Liver (tissue), 9 donors: ENCODE measurements around the gene MIP. TPM values are rescaled to one million over a fixed set of nuclear protein-coding genes. Genes with fewer than 3 reads are reported as not detected.

Experiments used
- DNase-seq: peaks from one replicate; pipeline ENCODE4 v3.0.0-alpha.2; 2017; ENCODE audit warnings: low spot score
- H3K27ac ChIP-seq, 2 donors: one replicate each; pipeline ENCODE4 v1.7.0; 2013; ENCODE audit warnings: inconsistent platforms in 2 of 2, low read length in 2 of 2, control low read depth in 1 of 2, low read depth in 1 of 2, mild to moderate bottlenecking in 1 of 2
- H3K27me3 ChIP-seq, 4 donors: one replicate each; pipeline versions ENCODE4 v1.6.1 to v1.7.0; 2013; ENCODE audit warnings: low read length in 3 of 4, inconsistent platforms in 1 of 4, mild to moderate bottlenecking in 1 of 4, moderate library complexity in 1 of 4; ENCODE audit not compliant: control insufficient read depth in 4 of 4, insufficient read depth in 4 of 4
- H3K36me3 ChIP-seq, 4 donors: one replicate each; pipeline versions ENCODE4 v1.6.1 to v1.7.0; 2013; ENCODE audit warnings: low read length in 3 of 4, mild to moderate bottlenecking in 3 of 4, low read depth in 1 of 4, moderate library complexity in 1 of 4; ENCODE audit not compliant: control insufficient read depth in 4 of 4, insufficient read depth in 3 of 4
- H3K4me1 ChIP-seq, 4 donors: one replicate each; pipeline versions ENCODE4 v1.6.1 to v1.7.0; 2013; ENCODE audit warnings: low read length in 3 of 4, mild to moderate bottlenecking in 3 of 4, moderate library complexity in 1 of 4; ENCODE audit not compliant: control insufficient read depth in 4 of 4, insufficient read depth in 4 of 4
- H3K4me3 ChIP-seq, 3 donors: one replicate each; pipeline versions ENCODE4 v1.6.1 to v1.7.0; 2013; ENCODE audit warnings: low read length in 3 of 3, control low read depth in 1 of 3, low read depth in 1 of 3, mild to moderate bottlenecking in 1 of 3
- H3K9ac ChIP-seq, 2 donors: one replicate each; pipeline ENCODE4 v1.7.0; 2013; ENCODE audit warnings: low read length in 2 of 2, mild to moderate bottlenecking in 2 of 2, moderate library complexity in 2 of 2, control low read depth in 1 of 2, low read depth in 1 of 2
- H3K9me3 ChIP-seq, 4 donors: one replicate each; pipeline versions ENCODE4 v1.6.1 to v1.7.0; 2013; ENCODE audit warnings: low read length in 3 of 4; ENCODE audit not compliant: control insufficient read depth in 4 of 4
- ATF3 ChIP-seq: IDR thresholded peaks from 2 replicates; pipeline ENCODE4 v1.6.1; 2016; ENCODE audit warnings: antibody characterized with exemption
- CTCF ChIP-seq: fragments of 150-350 bp; IDR thresholded peaks from 2 replicates; pipeline ENCODE4 v1.5.1; 2017; ENCODE audit warnings: improper control_type of control experiment, low read depth, low read length; ENCODE audit not compliant: missing input control
- EGR1 ChIP-seq, 2 donors: IDR thresholded peaks; 2 replicates each; pipeline ENCODE4 v1.6.1; 2016 to 2018; ENCODE audit warnings: antibody characterized with exemption in 2 of 2, low read depth in 2 of 2
- FOXA1 ChIP-seq: IDR thresholded peaks from 2 replicates; pipeline ENCODE4 v1.6.1; 2016; ENCODE audit warnings: antibody characterized with exemption
- FOXA2 ChIP-seq: IDR thresholded peaks from 2 replicates; pipeline ENCODE4 v1.6.1; 2016; ENCODE audit warnings: antibody characterized with exemption
- GABPA ChIP-seq, 2 donors: IDR thresholded peaks in 1 of 2; conservative IDR thresholded peaks in 1 of 2; 2 replicates each; pipeline ENCODE4 v1.6.1; 2016; ENCODE audit warnings: antibody characterized with exemption in 2 of 2, mild to moderate bottlenecking in 1 of 2, moderate library complexity in 1 of 2
- HNF4A ChIP-seq, 2 donors: conservative IDR thresholded peaks; 2 replicates each; pipeline ENCODE4 v1.6.1; 2016; ENCODE audit warnings: antibody characterized with exemption in 2 of 2, mild to moderate bottlenecking in 2 of 2
- HNF4G ChIP-seq: IDR thresholded peaks from 2 replicates; pipeline ENCODE4 v1.6.1; 2016; ENCODE audit warnings: antibody characterized with exemption
- JUND ChIP-seq, 2 donors: IDR thresholded peaks; 2 replicates each; pipeline ENCODE4 v1.6.1; 2016; ENCODE audit warnings: antibody characterized with exemption in 2 of 2
- MAX ChIP-seq: IDR thresholded peaks from 2 replicates; pipeline ENCODE4 v1.6.1; 2016; ENCODE audit warnings: antibody characterized with exemption
- NR2F2 ChIP-seq: IDR thresholded peaks from 2 replicates; pipeline ENCODE4 v1.6.1; 2016; ENCODE audit warnings: antibody characterized with exemption
- RAD21 ChIP-seq, 2 donors: IDR thresholded peaks; 2 replicates each; pipeline ENCODE4 v1.6.1; 2016; ENCODE audit warnings: antibody characterized with exemption in 2 of 2, mild to moderate bottlenecking in 2 of 2
- REST ChIP-seq: IDR thresholded peaks from 2 replicates; pipeline ENCODE4 v1.6.1; 2016; ENCODE audit warnings: antibody characterized with exemption, mild to moderate bottlenecking
- RXRA ChIP-seq, 2 donors: IDR thresholded peaks; 2 replicates each; pipeline ENCODE4 v1.6.1; 2017 to 2018; ENCODE audit warnings: antibody characterized with exemption in 2 of 2, mild to moderate bottlenecking in 1 of 2
- SP1 ChIP-seq: IDR thresholded peaks from 2 replicates; pipeline ENCODE4 v1.6.1; 2018; ENCODE audit warnings: antibody characterized with exemption, mild to moderate bottlenecking
- TAF1 ChIP-seq: conservative IDR thresholded peaks from 2 replicates; pipeline ENCODE4 v1.6.1; 2016; ENCODE audit warnings: antibody characterized with exemption, mild to moderate bottlenecking
- YY1 ChIP-seq: IDR thresholded peaks from 2 replicates; pipeline ENCODE4 v1.6.1; 2016; ENCODE audit warnings: antibody characterized with exemption, mild to moderate bottlenecking
- ZBTB33 ChIP-seq: IDR thresholded peaks from 2 replicates; pipeline ENCODE4 v1.6.1; 2016; ENCODE audit warnings: antibody characterized with exemption
- WGBS: extraction: QIAGEN DNeasy Blood & Tissue Kit; methylation state at CpG from one replicate; pipeline ENCODE4 v1.1.7; 2013; 5-methylcytosine and 5-hydroxymethylcytosine counted together
- polyA plus RNA-seq, 2 donors: library from polyadenylated mRNA; stranded (reverse) in 1 of 2; unstranded in 1 of 2; fragments of 200-250 nt in 1 of 2; fragments of >200 nt in 1 of 2; fragmentation: Nextera tagmentation in 1 of 2; extraction: Ambion mirVana in 1 of 2; gene quantifications; one replicate each; pipeline versions ENCODE4 v1.2.1 to v1.2.3, GENCODE V29; 2013 to 2015
- total RNA-seq, 2 donors: library from RNA; depleted of rRNA; stranded (reverse); fragments of >200 nt; gene quantifications; one replicate each; pipeline ENCODE4 v1.2.3, GENCODE V29; 2014
- donor health status: healthy.
- donor health status: healthy.
- donor health status: healthy.
- donor health status: healthy.
- donor health status: healthy.

Gene MIP
- total and polyA plus RNA-seq, 4 donors = 0.09 to 0.60 (median 0.39) TPM

GRCh38 chr12:56413392-56413791, 41.1 kb downstream of the MIP start:
- no peaks in the 10 kb centered on the region for H3K9me3 ChIP-seq
- H3K9ac ChIP-seq = no peak overlapping the region
- peaks cover 2 to 18% (median 8%) of the 10 kb centered on the region in 4 donors for H3K4me1 ChIP-seq
- no peak for DNase-seq
- no peaks in the 10 kb centered on the region for H3K27me3 ChIP-seq
- H3K4me3 ChIP-seq = no peak overlapping the region
- TF ChIP-seq TAF1 (no peak), FOXA1 (no peak), GABPA (IDR thresholded peaks at IDR 0.05 in 1 of 2, conservative IDR thresholded peaks at IDR 0.05 in 1 of 2) (no peak), MAX (no peak), NR2F2 (no peak), RXRA (IDR thresholded peaks at IDR 0.05) (no peak), EGR1 (IDR thresholded peaks at IDR 0.05; ENCODE audit: low read depth in 2 of 2) (no peak), FOXA2 (no peak), REST (no peak), RAD21 (IDR thresholded peaks at IDR 0.05) (no peak), SP1 (no peak), YY1 (no peak), CTCF (no peak), HNF4G (no peak), HNF4A (conservative IDR thresholded peaks at IDR 0.05) (no peak), ATF3 (no peak), JUND (IDR thresholded peaks at IDR 0.05) (no peak), ZBTB33 (no peak)
- WGBS = 96% methylated on average over 7 of the region's 7 CpGs
- peaks cover 0 to 8% (median 2%) of the 10 kb centered on the region in 4 donors for H3K36me3 ChIP-seq
- H3K27ac ChIP-seq = no peak overlapping the region
